GM23338 (cell line): Measurements from ENCODE around the gene POLE. TPM values are rescaled to one million over a fixed set of nuclear protein-coding genes. Genes with fewer than 3 reads are reported as not detected.

ENCODE experiments used
- ATAC-seq: fragments of 200-7000 bp; cut with Tn5 transposase; 3 replicates; pipeline ENCODE4 v1.9.1; 2020
- DNase-seq: peaks from one replicate; pipeline ENCODE4 v3.0.0-alpha.2; 2015; ENCODE audit warnings: low spot score
- H2AFZ ChIP-seq: fragments of 200-600 bp; sonication (generic); 2 replicates; pipeline ENCODE4 v1.8.0; 2016; ENCODE audit warnings: antibody characterized with exemption, mild to moderate bottlenecking, moderate library complexity
- H3F3A ChIP-seq: fragments of 200-600 bp; sonication (generic); replicated peaks from 2 replicates; pipeline ENCODE4 v1.8.0; 2017; ENCODE audit warnings: antibody characterized with exemption, mixed run types, low read depth
- H3K27ac ChIP-seq: fragments of 200-600 bp; sonication (generic); 2 replicates; pipeline ENCODE4 v1.6.1; 2016; ENCODE audit warnings: low read depth
- H3K27me3 ChIP-seq: fragments of 200-600 bp; sonication (generic); 2 replicates; pipeline ENCODE4 v1.8.0; 2016; ENCODE audit warnings: mild to moderate bottlenecking, mixed run types, moderate library complexity; ENCODE audit not compliant: insufficient read depth
- H3K36me3 ChIP-seq: fragments of 200-600 bp; sonication (generic); 2 replicates; pipeline ENCODE4 v1.8.0; 2016; ENCODE audit warnings: mild to moderate bottlenecking; ENCODE audit not compliant: insufficient read depth
- H3K4me1 ChIP-seq: fragments of 200-600 bp; sonication (generic); 2 replicates; pipeline ENCODE4 v1.8.0; 2016; ENCODE audit warnings: mild to moderate bottlenecking, moderate library complexity; ENCODE audit not compliant: insufficient read depth
- H3K4me2 ChIP-seq: fragments of 200-600 bp; sonication (generic); 2 replicates; pipeline ENCODE4 v1.7.1; 2017; ENCODE audit warnings: mixed run types
- H3K4me3 ChIP-seq: fragments of 200-600 bp; sonication (generic); 2 replicates; pipeline ENCODE4 v1.6.1; 2016; ENCODE audit warnings: mixed run types
- H3K79me2 ChIP-seq: fragments of 200-600 bp; sonication (generic); replicated peaks from 2 replicates; pipeline ENCODE4 v1.8.0; 2017; ENCODE audit warnings: mild to moderate bottlenecking; ENCODE audit not compliant: insufficient read depth
- H3K9me2 ChIP-seq: fragments of 200-600 bp; sonication (generic); 2 replicates; pipeline ENCODE4 v1.8.0; 2017; ENCODE audit not compliant: insufficient read depth
- H4K20me1 ChIP-seq: fragments of 200-600 bp; sonication (generic); replicated peaks from 2 replicates; pipeline ENCODE4 v1.8.0; 2017; ENCODE audit warnings: mild to moderate bottlenecking; ENCODE audit not compliant: insufficient read depth
- H3K27ac Mint-ChIP-seq: 2 replicates; pipeline ENCODE4 v1.8.0; 2020; ENCODE audit warnings: inconsistent platforms, mild to moderate bottlenecking, moderate library complexity, mixed read lengths
- H3K27me3 Mint-ChIP-seq: 3 replicates; pipeline ENCODE4 v1.8.0; 2022; ENCODE audit warnings: low read depth, mild to moderate bottlenecking, moderate library complexity, mixed read lengths, inconsistent platforms; ENCODE audit not compliant: insufficient read depth, poor library complexity
- H3K36me3 Mint-ChIP-seq: 3 replicates; pipeline ENCODE4 v1.8.0; 2021; ENCODE audit warnings: low read depth, mild to moderate bottlenecking, inconsistent platforms, moderate library complexity, mixed read lengths
- H3K4me1 Mint-ChIP-seq: 3 replicates; pipeline ENCODE4 v1.8.0; 2020; ENCODE audit warnings: mild to moderate bottlenecking, inconsistent platforms, mixed read lengths
- H3K4me3 Mint-ChIP-seq: 3 replicates; pipeline ENCODE4 v1.8.0; 2021; ENCODE audit warnings: moderate library complexity, mild to moderate bottlenecking, inconsistent platforms, mixed read lengths
- H3K9me3 Mint-ChIP-seq: 3 replicates; pipeline ENCODE4 v1.8.0; 2020; ENCODE audit warnings: moderate library complexity, mild to moderate bottlenecking, inconsistent platforms, mixed read lengths
- CTCF ChIP-seq, 2 experiments: fragments of 200-600 bp in 1 of 2; sonication (generic) in 1 of 2; conservative IDR thresholded peaks; 2 replicates each; pipeline versions ENCODE4 v1.5.1 to v1.6.1; 2016 to 2017; ENCODE audit warnings: antibody characterized with exemption in 2 of 2, low read depth in 2 of 2, mild to moderate bottlenecking in 2 of 2, moderate library complexity in 1 of 2
- ETS1 ChIP-seq: IDR thresholded peaks from 2 replicates; pipeline ENCODE4 v1.6.1; 2016; ENCODE audit warnings: antibody characterized with exemption
- EZH2 ChIP-seq: fragments of 200-600 bp; sonication (generic); IDR thresholded peaks from one replicate; pipeline ENCODE4 v1.8.0; 2017; ENCODE audit warnings: antibody characterized with exemption, mild to moderate bottlenecking, low read depth; ENCODE audit not compliant: unreplicated experiment
- EZH2phosphoT487 ChIP-seq: fragments of 200-600 bp; sonication (generic); IDR thresholded peaks from one replicate; pipeline ENCODE4 v1.8.1; 2018; ENCODE audit warnings: antibody characterized with exemption; ENCODE audit not compliant: unreplicated experiment
- JUNB ChIP-seq: IDR thresholded peaks from one replicate; pipeline ENCODE4 v1.6.1; 2016; ENCODE audit warnings: antibody characterized with exemption; ENCODE audit not compliant: unreplicated experiment
- NANOG ChIP-seq: IDR thresholded peaks from 2 replicates; pipeline ENCODE4 v1.6.1; 2016; ENCODE audit warnings: antibody characterized with exemption, borderline replicate concordance
- POLR2AphosphoS5 ChIP-seq: IDR thresholded peaks from 2 replicates; pipeline ENCODE4 v1.6.1; 2016; ENCODE audit warnings: antibody characterized with exemption, low read depth
- STAT1 ChIP-seq: IDR thresholded peaks from one replicate; pipeline ENCODE4 v1.6.1; 2016; ENCODE audit warnings: antibody characterized with exemption; ENCODE audit not compliant: unreplicated experiment
- ZNF331 ChIP-seq: fragments of 250-450 bp; sonication (Bioruptor Pico); IDR thresholded peaks from 2 replicates; pipeline ENCODE4 v1.5.0; 2020; ENCODE audit warnings: low read depth, mild to moderate bottlenecking, moderate library complexity
- polyA plus RNA-seq: library from polyadenylated mRNA; unstranded; fragments of >200 nt; fragmentation: Nextera tagmentation; extraction: Ambion mirVana; gene quantifications from 2 replicates; pipeline ENCODE4 v1.2.1, GENCODE V29; 2016
- total RNA-seq: library from RNA; depleted of rRNA; stranded (reverse); fragments of >200 nt; shearing (Covaris generic); gene quantifications from 2 replicates; pipeline ENCODE4 v1.2.3, GENCODE V29; 2014
- TF ChIP-seq, protein P1 (sequence below): IDR thresholded peaks from one replicate; pipeline ENCODE4 v1.6.1; 2018; ENCODE audit warnings: antibody characterized with exemption; ENCODE audit not compliant: unreplicated experiment

POLE gene
- total and polyA plus RNA-seq, 2 experiments from 2014 or later = 33.6 to 125 TPM

- TF ChIP-seq CTCF (conservative IDR thresholded peaks at IDR 0.05; ENCODE audit: low read depth in 2 of 2) (no peak), NANOG (no peak), ZNF331 (CRISPR knock-in tag) (no peak), JUNB (no peak)
These were observed 36.0 kb upstream of the POLE start (continued) for GRCh38 chr12:132723015-132723763.

GRCh38 chr12:132720606-132721345 lies 33.6 kb upstream of the POLE start:
- H3K79me2 ChIP-seq = peaks cover 6% of the 10 kb centered on the region
- peaks cover 36% of the 10 kb centered on the region for H3F3A ChIP-seq
- H3K4me2 ChIP-seq = no peak overlapping the region
- H3K27me3 Mint-ChIP-seq = peaks cover 14% of the 10 kb centered on the region
- no peaks in the 10 kb centered on the region for H3K4me1 ChIP-seq
- H3K36me3 ChIP-seq = peaks cover 7% of the 10 kb centered on the region; the same call in 1 of the 2 replicates
- no peak overlapping the region for H3K4me3 ChIP-seq
- peaks cover 5% of the 10 kb centered on the region for H4K20me1 ChIP-seq
- H3K27ac ChIP-seq = no peak overlapping the region
- H3K9me3 Mint-ChIP-seq = no peaks in the 10 kb centered on the region
- H3K36me3 Mint-ChIP-seq = peaks cover 82% of the 10 kb centered on the region
- DNase-seq (no peak), ATAC-seq (no peak)
- H3K4me1 Mint-ChIP-seq = no peaks in the 10 kb centered on the region
- H3K9me2 ChIP-seq = no peaks in the 10 kb centered on the region
- H3K27ac Mint-ChIP-seq = no peak overlapping the region; the same call in 1 of the 2 replicates
- H3K27me3 ChIP-seq = no peaks in the 10 kb centered on the region
- H2AFZ ChIP-seq = no peak overlapping the region
- no peak overlapping the region for H3K4me3 Mint-ChIP-seq
- no peak for TF ChIP-seq ZNF331 (CRISPR knock-in tag)
- TF ChIP-seq ETS1 = no peak
- no peak for TF ChIP-seq STAT1
- no peak for TF ChIP-seq JUNB
- TF ChIP-seq, protein P1, sequence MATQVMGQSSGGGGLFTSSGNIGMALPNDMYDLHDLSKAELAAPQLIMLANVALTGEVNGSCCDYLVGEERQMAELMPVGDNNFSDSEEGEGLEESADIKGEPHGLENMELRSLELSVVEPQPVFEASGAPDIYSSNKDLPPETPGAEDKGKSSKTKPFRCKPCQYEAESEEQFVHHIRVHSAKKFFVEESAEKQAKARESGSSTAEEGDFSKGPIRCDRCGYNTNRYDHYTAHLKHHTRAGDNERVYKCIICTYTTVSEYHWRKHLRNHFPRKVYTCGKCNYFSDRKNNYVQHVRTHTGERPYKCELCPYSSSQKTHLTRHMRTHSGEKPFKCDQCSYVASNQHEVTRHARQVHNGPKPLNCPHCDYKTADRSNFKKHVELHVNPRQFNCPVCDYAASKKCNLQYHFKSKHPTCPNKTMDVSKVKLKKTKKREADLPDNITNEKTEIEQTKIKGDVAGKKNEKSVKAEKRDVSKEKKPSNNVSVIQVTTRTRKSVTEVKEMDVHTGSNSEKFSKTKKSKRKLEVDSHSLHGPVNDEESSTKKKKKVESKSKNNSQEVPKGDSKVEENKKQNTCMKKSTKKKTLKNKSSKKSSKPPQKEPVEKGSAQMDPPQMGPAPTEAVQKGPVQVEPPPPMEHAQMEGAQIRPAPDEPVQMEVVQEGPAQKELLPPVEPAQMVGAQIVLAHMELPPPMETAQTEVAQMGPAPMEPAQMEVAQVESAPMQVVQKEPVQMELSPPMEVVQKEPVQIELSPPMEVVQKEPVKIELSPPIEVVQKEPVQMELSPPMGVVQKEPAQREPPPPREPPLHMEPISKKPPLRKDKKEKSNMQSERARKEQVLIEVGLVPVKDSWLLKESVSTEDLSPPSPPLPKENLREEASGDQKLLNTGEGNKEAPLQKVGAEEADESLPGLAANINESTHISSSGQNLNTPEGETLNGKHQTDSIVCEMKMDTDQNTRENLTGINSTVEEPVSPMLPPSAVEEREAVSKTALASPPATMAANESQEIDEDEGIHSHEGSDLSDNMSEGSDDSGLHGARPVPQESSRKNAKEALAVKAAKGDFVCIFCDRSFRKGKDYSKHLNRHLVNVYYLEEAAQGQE = no peak
- no peak for TF ChIP-seq POLR2AphosphoS5
- TF ChIP-seq EZH2 = no peak
- TF ChIP-seq EZH2phosphoT487 = no peak
